SK-N-SH (cell line): Measurements from ENCODE around the gene OTOG. TPM values are rescaled to one million over a fixed set of nuclear protein-coding genes. Genes with fewer than 3 reads are reported as not detected.

Experiments used
- CTCF ChIA-PET: fragments of 300-600, 350-600 bp; formaldehyde crosslinking; extraction: SDS; loops from one replicate; lab custom pipeline; 2021; lab: Yijun Ruan, JAX
- POLR2A ChIA-PET: fragments of 350-600 bp; sonication (Branson Sonifier 250); formaldehyde crosslinking; extraction: SDS; loops from one replicate; lab custom pipeline; 2020; ENCODE audit warnings: antibody characterized with exemption, inconsistent platforms; lab: Yijun Ruan, JAX
- DNase-seq: peaks from one replicate; pipeline ENCODE4 v3.0.0; 2012
- H2AFZ ChIP-seq: fragments of 200-600 bp; sonication (generic); 2 replicates; pipeline ENCODE4 v1.8.1; 2016; ENCODE audit warnings: antibody characterized with exemption, mild to moderate bottlenecking, low read depth
- H3F3A ChIP-seq: fragments of 200-600 bp; sonication (generic); replicated peaks from 2 replicates; pipeline ENCODE3; 2016; ENCODE audit warnings: antibody characterized with exemption, mild to moderate bottlenecking; ENCODE audit not compliant: insufficient read depth
- H3K27ac ChIP-seq, 2 experiments: fragments of 200-500 bp in 1 of 2; fragments of 200-600 bp in 1 of 2; sonication (Bioruptor generic) in 1 of 2; sonication (generic), shearing (Covaris generic) in 1 of 2; 2 replicates each; pipeline versions ENCODE4 v1.5.1 to v1.6.1; 2014 to 2016; ENCODE audit warnings: low read depth in 2 of 2, inconsistent platforms in 1 of 2, low read length in 1 of 2, mild to moderate bottlenecking in 1 of 2, mixed read lengths in 1 of 2
- H3K27me3 ChIP-seq: fragments of 200-600 bp; sonication (generic), shearing (Covaris generic); 2 replicates; pipeline ENCODE4 v1.6.1; 2016; ENCODE audit warnings: mixed run types; ENCODE audit not compliant: insufficient read depth
- H3K36me3 ChIP-seq, 2 experiments: fragments of 200-500 bp in 1 of 2; fragments of 200-600 bp in 1 of 2; sonication (Bioruptor generic) in 1 of 2; sonication (generic) in 1 of 2; replicated peaks in 1 of 2; 2 replicates each; pipeline versions ENCODE3 to v1.5.1; 2014 to 2016; ENCODE audit warnings: low read length in 1 of 2, mild to moderate bottlenecking in 1 of 2; ENCODE audit not compliant: insufficient read depth in 2 of 2, control insufficient read depth in 1 of 2
- H3K4me1 ChIP-seq, 2 experiments: fragments of 200-500 bp in 1 of 2; fragments of 200-600 bp in 1 of 2; sonication (Bioruptor generic) in 1 of 2; sonication (generic), shearing (Covaris generic) in 1 of 2; 2 replicates each; pipeline versions ENCODE4 v1.5.1 to v1.6.1; 2014 to 2016; ENCODE audit warnings: low read depth in 1 of 2, low read length in 1 of 2, mixed run types in 1 of 2; ENCODE audit not compliant: insufficient read depth in 2 of 2, control insufficient read depth in 1 of 2
- H3K4me2 ChIP-seq: fragments of 200-600 bp; sonication (generic), shearing (Covaris generic); 2 replicates; pipeline ENCODE4 v1.6.1; 2017; ENCODE audit warnings: mixed run types
- H3K4me3 ChIP-seq, 2 experiments: fragments of 200-500 bp in 1 of 2; fragments of 200-600 bp in 1 of 2; sonication (Bioruptor generic) in 1 of 2; sonication (generic), shearing (Covaris generic) in 1 of 2; 2 replicates each; pipeline versions ENCODE4 v1.5.1 to v1.8.1; 2014 to 2016; ENCODE audit warnings: low read depth in 2 of 2, inconsistent platforms in 1 of 2, low read length in 1 of 2, mild to moderate bottlenecking in 1 of 2, mixed read lengths in 1 of 2, moderate library complexity in 1 of 2
- H3K79me2 ChIP-seq: fragments of 200-600 bp; sonication (generic); 2 replicates; pipeline ENCODE4 v1.8.1; 2017; ENCODE audit warnings: mild to moderate bottlenecking; ENCODE audit not compliant: insufficient read depth
- H3K9ac ChIP-seq: fragments of 200-600 bp; sonication (generic); 2 replicates; pipeline ENCODE4 v1.6.1; 2017; ENCODE audit warnings: mixed run types
- H3K9me2 ChIP-seq: fragments of 200-600 bp; sonication (generic); 2 replicates; pipeline ENCODE4 v1.6.1; 2017; ENCODE audit warnings: mixed run types
- H3K9me3 ChIP-seq: fragments of 200-600 bp; sonication (generic); 2 replicates; pipeline ENCODE4 v1.6.1; 2017; ENCODE audit warnings: mixed run types, mild to moderate bottlenecking, moderate library complexity
- H4K20me1 ChIP-seq: fragments of 200-600 bp; sonication (generic); 2 replicates; pipeline ENCODE4 v1.6.1; 2017; ENCODE audit warnings: mild to moderate bottlenecking, mixed run types; ENCODE audit not compliant: insufficient read depth
- CHD2 ChIP-seq: fragments of 150-350 bp; IDR thresholded peaks from 2 replicates; pipeline ENCODE4 v1.6.1; 2018; ENCODE audit warnings: low read length; ENCODE audit not compliant: partially characterized antibody
- CTCF ChIP-seq: fragments of 200-600 bp; sonication (generic); IDR thresholded peaks from 2 replicates; pipeline ENCODE4 v1.6.1; 2017; ENCODE audit warnings: antibody characterized with exemption, mild to moderate bottlenecking, moderate library complexity
- ELF1 ChIP-seq: IDR thresholded peaks from 2 replicates; pipeline ENCODE4 v1.4.0; 2012
- EP300 ChIP-seq, 2 experiments: IDR thresholded peaks; 2 replicates each; pipeline versions ENCODE4 v1.4.0 to v1.6.1; 2012; ENCODE audit warnings: borderline replicate concordance in 1 of 2, low read depth in 1 of 2, low read length in 1 of 2
- EZH2phosphoT487 ChIP-seq: fragments of 200-600 bp; sonication (generic); IDR thresholded peaks from 2 replicates; pipeline ENCODE4 v1.6.1; 2017; ENCODE audit warnings: low read depth, mixed run types, mild to moderate bottlenecking, antibody characterized with exemption, moderate library complexity, borderline replicate concordance
- FOSL2 ChIP-seq: IDR thresholded peaks from 2 replicates; pipeline ENCODE4 v1.4.0; 2012; ENCODE audit warnings: low read depth, mild to moderate bottlenecking, moderate library complexity, borderline replicate concordance
- FOXM1 ChIP-seq: IDR thresholded peaks from 2 replicates; pipeline ENCODE4 v1.4.0; 2012; ENCODE audit warnings: low read depth, mild to moderate bottlenecking
- IRF3 ChIP-seq: fragments of 150-350 bp; IDR thresholded peaks from 2 replicates; pipeline ENCODE4 v1.6.1; 2016; ENCODE audit warnings: mild to moderate bottlenecking, low read depth, low read length
- JUND ChIP-seq: IDR thresholded peaks from 2 replicates; pipeline ENCODE4 v1.4.0; 2012
- PBX3 ChIP-seq: IDR thresholded peaks from 2 replicates; pipeline ENCODE4; 2012
- REST ChIP-seq: IDR thresholded peaks from 2 replicates; pipeline ENCODE4 v1.6.1; 2012; ENCODE audit warnings: mild to moderate bottlenecking, low read depth, low read length, moderate library complexity
- RFX5 ChIP-seq: IDR thresholded peaks from 2 replicates; pipeline ENCODE4 v1.6.1; 2012; ENCODE audit warnings: mild to moderate bottlenecking, improper control_type of control experiment, low read length
- RXRA ChIP-seq: IDR thresholded peaks from 2 replicates; pipeline ENCODE4 v1.4.0; 2012; ENCODE audit warnings: low read depth, mild to moderate bottlenecking, borderline replicate concordance
- SMC3 ChIP-seq: IDR thresholded peaks from 2 replicates; pipeline ENCODE4 v1.6.1; 2012; ENCODE audit warnings: low read depth, low read length, improper control_type of control experiment
- TCF12 ChIP-seq: IDR thresholded peaks from 2 replicates; pipeline ENCODE4 v1.4.0; 2012
- polyA plus RNA-seq, 3 experiments: library from polyadenylated mRNA; depleted of rRNA; stranded (reverse); fragments of >200 nt; gene quantifications; 2 replicates each; pipeline ENCODE4 v1.2.3, GENCODE V29; 2012

The OTOG gene
- polyA plus RNA-seq, 1 of the 3 experiments (the other 2 are of a cell fraction), result not detected

- Histone ChIP-seq H3K27me3 (no peaks in the 10 kb centered on the region), H3K9ac (no peak overlapping the region), H3K4me2 (no peak overlapping the region), H3K4me3 (no peak overlapping the region), H4K20me1 (no peaks in the 10 kb centered on the region), H3K9me3 (no peaks in the 10 kb centered on the region), H3F3A (no peaks in the 10 kb centered on the region), H3K79me2 (no peaks in the 10 kb centered on the region), H3K36me3 (no peaks in the 10 kb centered on the region), H3K4me1 (peaks cover 0 to 5% of the 10 kb centered on the region in 2 experiments; a peak in 1 of 4 replicates)
- CTCF ChIA-PET, result interaction anchor here (1.1 to 1.6 kb wide), 3 partner anchors 35 to 168 kb away, joined by 3 to 5 read pairs (median 3); no protein-coding TSS in a partner anchor
- DNase-seq, result no peak
- TF ChIP-seq ELF1 (no peak), SMC3 (no peak), TCF12 (no peak), JUND (no peak), RFX5 (no peak), EP300 (IDR thresholded peaks at IDR 0.05; ENCODE audit: borderline replicate concordance in 1 of 2, low read depth in 1 of 2, low read length in 1 of 2) (no peak), CHD2 (no peak), IRF3 (no peak), PBX3 (no peak), FOXM1 (no peak), FOSL2 (no peak), CTCF (no peak; the same call in 1 of the 2 replicates), REST (no peak), RXRA (no peak), EZH2phosphoT487 (no peak)
- TF ChIP-seq, all 33 proteins: peak for 0
- H3K27ac ChIP-seq, result no peak overlapping the region
- H3K9me2 ChIP-seq, result no peaks in the 10 kb centered on the region
- POLR2A ChIA-PET, result interaction anchor here (0.6 kb wide), 2 partner anchors 148 to 1882 kb away, joined by 3 to 4 read pairs; no protein-coding TSS in a partner anchor
- no peak overlapping the region for H2AFZ ChIP-seq
Observed at GRCh38 chr11:17563231-17563646, 16.2 kb downstream of the OTOG start.
